ENCODE measurements around the gene NAP1L4.
"Not testable (repeated sequence)": the region's sequence is repeated elsewhere in the genome, so short reads cannot be mapped to it uniquely, and the experiment has no call there.

The NAP1L4 gene

DNA sequence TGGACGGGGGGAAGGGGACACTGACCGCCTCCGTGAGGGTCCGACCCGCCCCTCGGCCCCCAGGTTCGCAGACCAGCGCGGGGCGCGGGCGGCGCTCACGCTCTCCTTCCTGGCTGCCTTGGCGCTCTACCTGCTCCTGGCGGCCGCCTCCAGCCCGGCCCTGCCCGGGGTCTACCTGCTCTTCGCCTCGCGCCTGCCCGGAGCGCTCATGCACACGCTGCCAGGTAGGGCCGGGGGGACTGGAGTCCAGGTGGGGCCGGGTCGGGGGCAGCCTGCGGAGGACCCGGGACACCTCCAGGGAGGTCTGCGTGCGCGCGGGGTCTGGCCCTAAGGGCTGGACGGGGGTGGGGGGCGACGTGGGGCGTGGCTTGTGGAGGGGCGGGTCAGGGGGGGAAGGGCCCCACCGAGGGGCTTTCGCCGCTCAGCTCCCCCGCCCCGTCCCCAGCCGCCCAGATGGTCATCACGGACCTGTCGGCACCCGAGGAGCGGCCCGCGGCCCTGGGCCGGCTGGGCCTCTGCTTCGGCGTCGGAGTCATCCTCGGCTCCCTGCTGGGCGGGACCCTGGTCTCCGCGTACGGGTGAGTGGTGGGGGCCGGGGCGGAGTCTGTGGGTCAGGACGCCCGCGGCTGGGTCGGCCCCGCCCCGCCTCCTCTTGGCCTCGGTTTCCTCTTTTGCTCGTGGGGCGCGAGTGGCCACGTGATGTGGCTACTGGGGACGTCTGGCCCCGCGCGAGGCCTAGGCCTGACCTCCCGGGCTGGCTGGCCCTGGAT lies 82.8 kb downstream of the NAP1L4 start:
- no peak for DNase-seq (ENCODE audit: low read depth in 2 of 2)

- DNase-seq (ENCODE audit: low read depth in 2 of 2): no peak
These were observed 84.0 kb downstream of the NAP1L4 start for GRCh38 chr11:2908130-2908529.

- not testable (repeated sequence) for DNase-seq (ENCODE audit: low read depth in 2 of 2)
These were observed 86.8 kb downstream of the NAP1L4 start for GRCh38 chr11:2905299-2905698.

GRCh38 chr11:2904153-2905052 lies 87.7 kb downstream of the NAP1L4 start:
- DNase-seq (ENCODE audit: low read depth in 2 of 2): no peak

- no peak for DNase-seq (ENCODE audit: low read depth in 2 of 2)
These were observed 88.5 kb downstream of the NAP1L4 start for GRCh38 chr11:2903672-2904011.

DNA sequence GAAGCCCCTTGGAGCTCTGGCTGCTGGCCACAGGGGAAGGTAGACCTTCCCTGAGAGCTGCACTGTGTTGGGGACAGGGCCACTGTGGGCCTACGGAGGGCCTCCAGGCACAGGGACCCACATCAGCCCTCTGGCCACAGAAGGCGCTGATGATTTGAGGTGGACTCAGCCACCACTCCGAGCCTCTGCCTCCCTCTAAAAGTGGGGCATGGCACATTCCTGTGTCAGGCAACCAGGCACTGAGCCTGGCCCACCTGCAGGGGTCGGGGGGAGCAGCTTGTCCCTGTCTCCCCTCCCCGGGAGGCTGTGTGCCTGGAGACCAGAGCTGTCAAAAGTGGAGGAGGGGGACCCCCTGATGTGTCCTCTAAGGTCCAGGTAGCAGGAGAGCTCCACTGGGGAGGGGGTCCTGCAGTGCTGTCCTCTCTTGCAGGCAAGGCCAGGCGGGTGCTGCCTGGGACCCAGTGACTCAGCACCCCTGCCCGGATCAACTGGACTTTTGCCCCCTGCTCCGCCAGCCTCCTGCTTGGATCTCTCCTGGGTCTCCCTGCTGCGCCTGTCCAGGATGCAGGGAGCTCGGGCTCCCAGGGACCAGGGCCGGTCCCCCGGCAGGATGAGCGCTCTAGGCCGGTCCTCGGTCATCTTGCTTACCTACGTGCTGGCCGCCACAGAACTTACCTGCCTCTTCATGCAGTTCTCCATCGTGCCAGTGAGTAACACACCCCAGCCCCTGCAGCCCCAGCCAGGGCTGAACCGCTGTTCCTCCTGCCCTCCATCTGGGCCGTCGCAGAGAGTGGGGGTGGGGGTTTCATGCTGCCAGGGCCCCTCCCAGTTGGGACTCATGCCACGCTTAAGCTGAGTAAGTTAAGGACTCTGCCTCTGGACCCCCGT lies 89.1 kb downstream of the NAP1L4 start:
- DNase-seq (ENCODE audit: low read depth in 2 of 2): no peak

GRCh38 chr11:2901854-2902783 lies 90.0 kb downstream of the NAP1L4 start:
- peak; percentile 74 to 79 for DNase-seq (ENCODE audit: low read depth in 2 of 2)

- no peak for DNase-seq (ENCODE audit: low read depth in 2 of 2)
These were observed 90.8 kb downstream of the NAP1L4 start for GRCh38 chr11:2901196-2901796.

DNA sequence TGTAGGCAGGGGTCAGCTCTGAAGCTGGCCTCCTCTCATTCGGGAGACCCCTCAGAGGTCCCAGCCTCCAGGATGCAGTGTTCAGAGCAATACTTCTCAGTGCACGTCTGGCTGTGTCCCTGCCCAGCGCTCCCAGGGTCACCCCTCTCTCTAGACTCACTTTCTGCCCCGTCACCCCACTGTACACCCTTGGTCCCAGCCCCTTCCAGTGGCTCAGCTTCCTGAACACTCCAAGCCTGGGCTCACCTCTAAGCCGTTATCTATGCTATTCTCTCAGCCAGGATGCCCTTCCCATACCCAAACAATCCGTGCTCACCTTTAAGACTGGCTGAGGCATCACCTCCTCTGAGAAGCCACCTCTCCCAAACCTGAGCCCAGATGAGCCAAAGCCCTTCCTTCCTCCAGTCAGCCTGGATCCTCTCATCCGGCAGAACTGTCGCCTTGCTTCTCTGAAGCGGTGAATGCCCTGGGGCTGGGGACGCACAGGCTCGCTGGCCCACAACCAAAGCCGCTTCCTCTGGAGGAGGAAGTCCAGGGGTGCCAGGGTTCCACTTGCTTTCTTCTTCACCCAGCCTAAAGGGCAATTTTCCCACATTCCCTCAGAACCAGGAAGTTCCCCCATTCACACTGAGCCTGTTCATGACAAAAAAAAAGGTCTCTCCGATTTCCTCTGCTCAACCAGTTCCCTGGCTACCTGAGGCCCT lies 92.9 kb downstream of the NAP1L4 start:
- no peak for DNase-seq (ENCODE audit: low read depth in 2 of 2)

GRCh38 chr11:2898366-2899079 lies 93.6 kb downstream of the NAP1L4 start:
- peak; percentile 28 to 39 for DNase-seq (ENCODE audit: low read depth in 2 of 2)

GRCh38 chr11:2897048-2897447 lies 95.1 kb downstream of the NAP1L4 start:
- DNase-seq (ENCODE audit: low read depth in 2 of 2): no peak

- no peak for DNase-seq (ENCODE audit: low read depth in 2 of 2)
These were observed 96.1 kb downstream of the NAP1L4 start for GRCh38 chr11:2896047-2896446.

Data from stimulated activated CD8-positive, alpha-beta memory T cell treated with anti-CD3 and anti-CD28 coated beads, Interleukin-15, amount 100 ng/mL, for 4 hours (primary cell).